ENCODE data around the gene SMIM44.

The SMIM44 gene

GRCh38 chr19:3433805-3434540 lies 49.3 kb downstream of the SMIM44 start:
- no peak for DNase-seq

- DNase-seq: no peak
These were observed 49.9 kb downstream of the SMIM44 start for GRCh38 chr19:3433313-3433712.

Measured in hippocampal formation (tissue), 2 donors.